HEK293 (cell line): ENCODE data around the gene NISCH.

Experiments
- ZBTB8A ChIP-seq: fragments of 450-650 bp; formaldehyde crosslinking; IDR thresholded peaks from 2 replicates; pipeline ENCODE4 v1.5.1; 2016; ENCODE audit warnings: missing biosample characterization, missing genetic modification characterization
- TF ChIP-seq, protein P1 (sequence below): fragments of 450-650 bp; IDR thresholded peaks from 2 replicates; pipeline ENCODE4 v1.5.1; 2018; ENCODE audit warnings: missing biosample characterization, missing genetic modification characterization
- TF ChIP-seq, protein P2 (sequence below): fragments of 450-650 bp; formaldehyde crosslinking; IDR thresholded peaks from 2 replicates; pipeline ENCODE4 v1.5.1; 2016; ENCODE audit warnings: missing biosample characterization, missing genetic modification characterization
- TF ChIP-seq, protein P3 (sequence below): fragments of 450-650 bp; formaldehyde crosslinking; optimal IDR thresholded peaks from 2 replicates; pipeline ENCODE3; 2016; ENCODE audit warnings: missing biosample characterization, mild to moderate bottlenecking, missing genetic modification characterization

DNA sequence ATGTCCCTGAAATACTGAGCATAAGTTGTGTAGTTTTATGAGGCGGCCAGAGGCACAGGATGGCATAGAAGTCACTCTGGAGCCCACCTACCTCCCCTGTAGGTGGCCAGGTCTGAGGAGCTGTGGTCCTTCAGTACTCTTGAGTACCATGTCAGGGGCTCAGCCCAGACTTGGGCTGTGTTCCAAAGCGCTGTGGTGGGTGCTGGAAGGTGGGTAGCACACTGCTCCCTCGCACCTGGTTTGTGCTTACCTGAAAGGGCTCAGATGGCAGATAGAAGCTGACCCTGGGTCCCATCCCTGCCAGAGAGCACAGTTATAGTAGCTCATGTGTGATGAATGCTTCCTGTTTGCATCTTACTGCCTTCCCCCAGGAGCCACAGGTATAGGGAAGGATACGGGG is 15.5 kb downstream of the NISCH start:
- TF ChIP-seq ZBTB8A (tag by site-specific recombination) = no peak
- TF ChIP-seq, protein P1, sequence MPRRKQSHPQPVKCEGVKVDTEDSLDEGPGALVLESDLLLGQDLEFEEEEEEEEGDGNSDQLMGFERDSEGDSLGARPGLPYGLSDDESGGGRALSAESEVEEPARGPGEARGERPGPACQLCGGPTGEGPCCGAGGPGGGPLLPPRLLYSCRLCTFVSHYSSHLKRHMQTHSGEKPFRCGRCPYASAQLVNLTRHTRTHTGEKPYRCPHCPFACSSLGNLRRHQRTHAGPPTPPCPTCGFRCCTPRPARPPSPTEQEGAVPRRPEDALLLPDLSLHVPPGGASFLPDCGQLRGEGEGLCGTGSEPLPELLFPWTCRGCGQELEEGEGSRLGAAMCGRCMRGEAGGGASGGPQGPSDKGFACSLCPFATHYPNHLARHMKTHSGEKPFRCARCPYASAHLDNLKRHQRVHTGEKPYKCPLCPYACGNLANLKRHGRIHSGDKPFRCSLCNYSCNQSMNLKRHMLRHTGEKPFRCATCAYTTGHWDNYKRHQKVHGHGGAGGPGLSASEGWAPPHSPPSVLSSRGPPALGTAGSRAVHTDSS (tag by site-specific recombination) = no peak
- TF ChIP-seq, protein P2, sequence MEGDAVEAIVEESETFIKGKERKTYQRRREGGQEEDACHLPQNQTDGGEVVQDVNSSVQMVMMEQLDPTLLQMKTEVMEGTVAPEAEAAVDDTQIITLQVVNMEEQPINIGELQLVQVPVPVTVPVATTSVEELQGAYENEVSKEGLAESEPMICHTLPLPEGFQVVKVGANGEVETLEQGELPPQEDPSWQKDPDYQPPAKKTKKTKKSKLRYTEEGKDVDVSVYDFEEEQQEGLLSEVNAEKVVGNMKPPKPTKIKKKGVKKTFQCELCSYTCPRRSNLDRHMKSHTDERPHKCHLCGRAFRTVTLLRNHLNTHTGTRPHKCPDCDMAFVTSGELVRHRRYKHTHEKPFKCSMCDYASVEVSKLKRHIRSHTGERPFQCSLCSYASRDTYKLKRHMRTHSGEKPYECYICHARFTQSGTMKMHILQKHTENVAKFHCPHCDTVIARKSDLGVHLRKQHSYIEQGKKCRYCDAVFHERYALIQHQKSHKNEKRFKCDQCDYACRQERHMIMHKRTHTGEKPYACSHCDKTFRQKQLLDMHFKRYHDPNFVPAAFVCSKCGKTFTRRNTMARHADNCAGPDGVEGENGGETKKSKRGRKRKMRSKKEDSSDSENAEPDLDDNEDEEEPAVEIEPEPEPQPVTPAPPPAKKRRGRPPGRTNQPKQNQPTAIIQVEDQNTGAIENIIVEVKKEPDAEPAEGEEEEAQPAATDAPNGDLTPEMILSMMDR (tag by site-specific recombination) = no peak
- TF ChIP-seq, protein P3, sequence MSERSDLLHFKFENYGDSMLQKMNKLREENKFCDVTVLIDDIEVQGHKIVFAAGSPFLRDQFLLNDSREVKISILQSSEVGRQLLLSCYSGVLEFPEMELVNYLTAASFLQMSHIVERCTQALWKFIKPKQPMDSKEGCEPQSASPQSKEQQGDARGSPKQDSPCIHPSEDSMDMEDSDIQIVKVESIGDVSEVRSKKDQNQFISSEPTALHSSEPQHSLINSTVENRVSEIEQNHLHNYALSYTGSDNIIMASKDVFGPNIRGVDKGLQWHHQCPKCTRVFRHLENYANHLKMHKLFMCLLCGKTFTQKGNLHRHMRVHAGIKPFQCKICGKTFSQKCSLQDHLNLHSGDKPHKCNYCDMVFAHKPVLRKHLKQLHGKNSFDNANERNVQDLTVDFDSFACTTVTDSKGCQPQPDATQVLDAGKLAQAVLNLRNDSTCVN (tag by site-specific recombination) = no peak
